ENCODE results near the gene MORN1.

DNA sequence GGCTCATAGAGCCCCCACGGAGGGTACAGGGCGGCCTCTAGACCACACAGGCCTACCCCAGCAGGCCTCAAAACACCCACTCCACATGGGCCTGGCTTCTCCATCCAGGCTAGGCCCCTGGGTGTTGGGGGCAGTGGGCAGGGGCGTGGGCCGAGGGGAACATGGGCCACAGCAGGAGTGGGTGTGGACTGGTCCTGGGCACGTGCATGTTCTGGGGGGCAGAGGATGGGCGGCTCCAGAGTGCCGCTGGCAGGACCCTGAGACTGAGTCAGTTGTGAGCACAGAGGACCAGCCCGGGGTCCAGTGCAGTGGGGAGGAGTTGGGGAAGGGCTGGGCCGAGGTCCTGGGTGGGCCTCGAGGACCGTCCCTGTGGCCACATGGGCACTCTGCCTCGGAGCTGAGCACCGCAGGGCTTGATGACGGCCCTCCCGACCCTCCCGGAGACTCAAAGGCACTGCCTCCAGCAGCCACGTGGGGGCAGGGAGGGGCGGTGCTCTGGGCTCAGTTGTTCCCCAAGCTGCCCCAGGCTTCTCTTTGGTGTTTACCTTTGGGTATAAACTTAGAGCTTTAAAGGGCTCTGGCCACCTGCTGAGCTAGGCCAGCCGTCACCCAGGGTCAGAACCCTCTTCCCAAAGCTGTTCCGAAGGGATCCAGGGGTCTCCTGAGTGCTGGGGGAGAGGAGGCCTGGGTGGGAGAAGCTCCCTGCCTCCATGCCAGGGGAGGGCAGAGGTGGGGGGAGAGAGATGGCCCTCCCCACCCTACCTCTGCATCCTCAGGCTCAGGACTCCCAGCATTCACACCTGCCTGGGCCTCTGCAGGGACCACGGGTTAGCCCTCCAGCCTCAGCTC, 79.9 kb downstream of the MORN1 start:
- TF ChIP-seq POLR2A (IDR thresholded peaks at IDR 0.05; ENCODE audit: low read length) (no peak), GATA1 (IDR thresholded peaks at IDR 0.05; ENCODE audit: low read depth, low read length) (no peak)

Data from erythroblast (primary cell).